ENCODE results near the gene DSCAML1.

- TF ChIP-seq SUZ12 (IDR thresholded peaks at IDR 0.05; ENCODE audit: low read length): no peak
- no peak for TF ChIP-seq POLR2A (IDR thresholded peaks at IDR 0.05; ENCODE audit: control extremely low read depth in 1 of 2, low read depth in 2 of 2, low read length in 2 of 2)
Measured at GRCh38 chr11:117816846-117817367, 19.9 kb upstream of the DSCAML1 start.

Measured in H1 (cell line).